Liver (tissue), 3 donors: Measurements from ENCODE around the gene GIPR.

Experiments
- EGR1 ChIP-seq, 2 donors: IDR thresholded peaks; 2 replicates each; pipeline ENCODE4 v1.6.1; 2016 to 2018; ENCODE audit warnings: antibody characterized with exemption in 2 of 2, low read depth in 2 of 2
- FOXA1 ChIP-seq: IDR thresholded peaks from 2 replicates; pipeline ENCODE4 v1.6.1; 2016; ENCODE audit warnings: antibody characterized with exemption
- GABPA ChIP-seq, 2 donors: IDR thresholded peaks in 1 of 2; conservative IDR thresholded peaks in 1 of 2; 2 replicates each; pipeline ENCODE4 v1.6.1; 2016; ENCODE audit warnings: antibody characterized with exemption in 2 of 2, mild to moderate bottlenecking in 1 of 2, moderate library complexity in 1 of 2
- HNF4A ChIP-seq, 2 donors: conservative IDR thresholded peaks; 2 replicates each; pipeline ENCODE4 v1.6.1; 2016; ENCODE audit warnings: antibody characterized with exemption in 2 of 2, mild to moderate bottlenecking in 2 of 2
- JUND ChIP-seq, 2 donors: IDR thresholded peaks; 2 replicates each; pipeline ENCODE4 v1.6.1; 2016; ENCODE audit warnings: antibody characterized with exemption in 2 of 2
- RAD21 ChIP-seq, 2 donors: IDR thresholded peaks; 2 replicates each; pipeline ENCODE4 v1.6.1; 2016; ENCODE audit warnings: antibody characterized with exemption in 2 of 2, mild to moderate bottlenecking in 2 of 2
- RXRA ChIP-seq, 2 donors: IDR thresholded peaks; 2 replicates each; pipeline ENCODE4 v1.6.1; 2017 to 2018; ENCODE audit warnings: antibody characterized with exemption in 2 of 2, mild to moderate bottlenecking in 1 of 2
- SP1 ChIP-seq: IDR thresholded peaks from 2 replicates; pipeline ENCODE4 v1.6.1; 2018; ENCODE audit warnings: antibody characterized with exemption, mild to moderate bottlenecking
- TAF1 ChIP-seq: conservative IDR thresholded peaks from 2 replicates; pipeline ENCODE4 v1.6.1; 2016; ENCODE audit warnings: antibody characterized with exemption, mild to moderate bottlenecking
- YY1 ChIP-seq: IDR thresholded peaks from 2 replicates; pipeline ENCODE4 v1.6.1; 2016; ENCODE audit warnings: antibody characterized with exemption, mild to moderate bottlenecking
- TF ChIP-seq, protein P1 (sequence below): fragments of 150-350 bp; IDR thresholded peaks from 2 replicates; pipeline ENCODE4 v1.5.1; 2017; ENCODE audit warnings: improper control_type of control experiment, low read depth, low read length; ENCODE audit not compliant: missing input control
- TF ChIP-seq, protein P2 (sequence below): IDR thresholded peaks from 2 replicates; pipeline ENCODE4 v1.6.1; 2016; ENCODE audit warnings: antibody characterized with exemption
- TF ChIP-seq, protein P3 (sequence below): IDR thresholded peaks from 2 replicates; pipeline ENCODE4 v1.6.1; 2016; ENCODE audit warnings: antibody characterized with exemption, mild to moderate bottlenecking
- TF ChIP-seq, protein P4 (sequence below): IDR thresholded peaks from 2 replicates; pipeline ENCODE4 v1.6.1; 2016; ENCODE audit warnings: antibody characterized with exemption
- donor health status: healthy.
- donor health status: healthy.

DNA sequence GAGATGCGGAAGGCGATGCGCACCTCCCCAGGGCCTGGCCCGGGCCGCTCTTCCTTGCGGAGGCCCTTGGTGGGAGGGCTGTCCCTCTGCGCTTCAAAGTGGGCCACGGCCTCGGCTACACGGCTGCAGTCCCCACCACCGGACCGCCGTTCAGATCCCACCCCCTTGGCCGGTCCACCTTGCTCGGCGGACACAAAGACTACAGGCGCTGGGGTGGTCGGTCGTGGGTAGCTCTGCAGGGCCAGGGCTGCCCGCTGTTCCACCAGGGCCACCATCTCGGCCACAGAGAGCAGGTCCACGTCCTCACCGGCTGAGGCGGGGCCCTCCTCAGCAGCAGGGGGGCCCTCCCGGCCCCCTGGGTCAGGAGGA is 44.7 kb downstream of the GIPR start:
- TF ChIP-seq, protein P1, sequence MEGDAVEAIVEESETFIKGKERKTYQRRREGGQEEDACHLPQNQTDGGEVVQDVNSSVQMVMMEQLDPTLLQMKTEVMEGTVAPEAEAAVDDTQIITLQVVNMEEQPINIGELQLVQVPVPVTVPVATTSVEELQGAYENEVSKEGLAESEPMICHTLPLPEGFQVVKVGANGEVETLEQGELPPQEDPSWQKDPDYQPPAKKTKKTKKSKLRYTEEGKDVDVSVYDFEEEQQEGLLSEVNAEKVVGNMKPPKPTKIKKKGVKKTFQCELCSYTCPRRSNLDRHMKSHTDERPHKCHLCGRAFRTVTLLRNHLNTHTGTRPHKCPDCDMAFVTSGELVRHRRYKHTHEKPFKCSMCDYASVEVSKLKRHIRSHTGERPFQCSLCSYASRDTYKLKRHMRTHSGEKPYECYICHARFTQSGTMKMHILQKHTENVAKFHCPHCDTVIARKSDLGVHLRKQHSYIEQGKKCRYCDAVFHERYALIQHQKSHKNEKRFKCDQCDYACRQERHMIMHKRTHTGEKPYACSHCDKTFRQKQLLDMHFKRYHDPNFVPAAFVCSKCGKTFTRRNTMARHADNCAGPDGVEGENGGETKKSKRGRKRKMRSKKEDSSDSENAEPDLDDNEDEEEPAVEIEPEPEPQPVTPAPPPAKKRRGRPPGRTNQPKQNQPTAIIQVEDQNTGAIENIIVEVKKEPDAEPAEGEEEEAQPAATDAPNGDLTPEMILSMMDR = no peak
- TF ChIP-seq JUND (IDR thresholded peaks at IDR 0.05) = no peak
- TF ChIP-seq, protein P2, sequence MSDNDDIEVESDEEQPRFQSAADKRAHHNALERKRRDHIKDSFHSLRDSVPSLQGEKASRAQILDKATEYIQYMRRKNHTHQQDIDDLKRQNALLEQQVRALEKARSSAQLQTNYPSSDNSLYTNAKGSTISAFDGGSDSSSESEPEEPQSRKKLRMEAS = no peak
- TF ChIP-seq GABPA (IDR thresholded peaks at IDR 0.05 in 1 of 2, conservative IDR thresholded peaks at IDR 0.05 in 1 of 2) = no peak
- TF ChIP-seq, protein P3, sequence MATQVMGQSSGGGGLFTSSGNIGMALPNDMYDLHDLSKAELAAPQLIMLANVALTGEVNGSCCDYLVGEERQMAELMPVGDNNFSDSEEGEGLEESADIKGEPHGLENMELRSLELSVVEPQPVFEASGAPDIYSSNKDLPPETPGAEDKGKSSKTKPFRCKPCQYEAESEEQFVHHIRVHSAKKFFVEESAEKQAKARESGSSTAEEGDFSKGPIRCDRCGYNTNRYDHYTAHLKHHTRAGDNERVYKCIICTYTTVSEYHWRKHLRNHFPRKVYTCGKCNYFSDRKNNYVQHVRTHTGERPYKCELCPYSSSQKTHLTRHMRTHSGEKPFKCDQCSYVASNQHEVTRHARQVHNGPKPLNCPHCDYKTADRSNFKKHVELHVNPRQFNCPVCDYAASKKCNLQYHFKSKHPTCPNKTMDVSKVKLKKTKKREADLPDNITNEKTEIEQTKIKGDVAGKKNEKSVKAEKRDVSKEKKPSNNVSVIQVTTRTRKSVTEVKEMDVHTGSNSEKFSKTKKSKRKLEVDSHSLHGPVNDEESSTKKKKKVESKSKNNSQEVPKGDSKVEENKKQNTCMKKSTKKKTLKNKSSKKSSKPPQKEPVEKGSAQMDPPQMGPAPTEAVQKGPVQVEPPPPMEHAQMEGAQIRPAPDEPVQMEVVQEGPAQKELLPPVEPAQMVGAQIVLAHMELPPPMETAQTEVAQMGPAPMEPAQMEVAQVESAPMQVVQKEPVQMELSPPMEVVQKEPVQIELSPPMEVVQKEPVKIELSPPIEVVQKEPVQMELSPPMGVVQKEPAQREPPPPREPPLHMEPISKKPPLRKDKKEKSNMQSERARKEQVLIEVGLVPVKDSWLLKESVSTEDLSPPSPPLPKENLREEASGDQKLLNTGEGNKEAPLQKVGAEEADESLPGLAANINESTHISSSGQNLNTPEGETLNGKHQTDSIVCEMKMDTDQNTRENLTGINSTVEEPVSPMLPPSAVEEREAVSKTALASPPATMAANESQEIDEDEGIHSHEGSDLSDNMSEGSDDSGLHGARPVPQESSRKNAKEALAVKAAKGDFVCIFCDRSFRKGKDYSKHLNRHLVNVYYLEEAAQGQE = no peak
- no peak for TF ChIP-seq TAF1
- no peak for TF ChIP-seq SP1
- TF ChIP-seq RAD21 (IDR thresholded peaks at IDR 0.05) = no peak
- TF ChIP-seq, protein P4, sequence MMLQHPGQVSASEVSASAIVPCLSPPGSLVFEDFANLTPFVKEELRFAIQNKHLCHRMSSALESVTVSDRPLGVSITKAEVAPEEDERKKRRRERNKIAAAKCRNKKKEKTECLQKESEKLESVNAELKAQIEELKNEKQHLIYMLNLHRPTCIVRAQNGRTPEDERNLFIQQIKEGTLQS = no peak
- TF ChIP-seq YY1 = no peak
- TF ChIP-seq EGR1 (IDR thresholded peaks at IDR 0.05; ENCODE audit: low read depth in 2 of 2) = no peak
- TF ChIP-seq HNF4A (conservative IDR thresholded peaks at IDR 0.05) = no peak
- TF ChIP-seq RXRA (IDR thresholded peaks at IDR 0.05) = no peak
- no peak for TF ChIP-seq FOXA1
